ENCODE results near the gene ASPN.

DNA sequence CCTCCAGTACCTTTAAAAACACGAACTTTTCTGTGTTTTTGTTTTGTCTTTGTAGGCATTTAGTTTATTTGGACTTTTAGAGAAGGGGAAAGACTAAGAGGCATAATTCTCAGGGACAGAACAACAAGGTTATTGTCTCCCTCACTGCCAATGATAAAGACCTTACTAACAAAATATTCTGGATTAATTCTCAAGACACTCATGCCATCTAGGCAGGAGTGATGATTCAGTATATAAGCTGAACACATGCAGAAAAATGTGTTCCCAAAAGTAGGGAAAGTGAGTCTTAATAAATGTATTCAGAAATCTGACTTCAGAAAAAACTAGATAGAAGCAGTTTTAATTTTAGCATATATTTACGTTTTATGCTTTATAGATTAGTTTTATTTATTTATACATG, 17.4 kb upstream of the ASPN start:
- TF ChIP-seq RAD51 (IDR thresholded peaks at IDR 0.05) (no peak), ZSCAN29 (IDR thresholded peaks at IDR 0.05) (no peak), HDAC2 (IDR thresholded peaks at IDR 0.05) (no peak), ZBTB33 (IDR thresholded peaks at IDR 0.05) (no peak)
- TF ChIP-seq, protein P1, sequence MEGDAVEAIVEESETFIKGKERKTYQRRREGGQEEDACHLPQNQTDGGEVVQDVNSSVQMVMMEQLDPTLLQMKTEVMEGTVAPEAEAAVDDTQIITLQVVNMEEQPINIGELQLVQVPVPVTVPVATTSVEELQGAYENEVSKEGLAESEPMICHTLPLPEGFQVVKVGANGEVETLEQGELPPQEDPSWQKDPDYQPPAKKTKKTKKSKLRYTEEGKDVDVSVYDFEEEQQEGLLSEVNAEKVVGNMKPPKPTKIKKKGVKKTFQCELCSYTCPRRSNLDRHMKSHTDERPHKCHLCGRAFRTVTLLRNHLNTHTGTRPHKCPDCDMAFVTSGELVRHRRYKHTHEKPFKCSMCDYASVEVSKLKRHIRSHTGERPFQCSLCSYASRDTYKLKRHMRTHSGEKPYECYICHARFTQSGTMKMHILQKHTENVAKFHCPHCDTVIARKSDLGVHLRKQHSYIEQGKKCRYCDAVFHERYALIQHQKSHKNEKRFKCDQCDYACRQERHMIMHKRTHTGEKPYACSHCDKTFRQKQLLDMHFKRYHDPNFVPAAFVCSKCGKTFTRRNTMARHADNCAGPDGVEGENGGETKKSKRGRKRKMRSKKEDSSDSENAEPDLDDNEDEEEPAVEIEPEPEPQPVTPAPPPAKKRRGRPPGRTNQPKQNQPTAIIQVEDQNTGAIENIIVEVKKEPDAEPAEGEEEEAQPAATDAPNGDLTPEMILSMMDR (IDR thresholded peaks at IDR 0.05 in 2 of 3, conservative IDR thresholded peaks at IDR 0.05 in 1 of 3; ENCODE audit: control insufficient read depth in 2 of 3, extremely low read depth in 1 of 3, insufficient read depth in 1 of 3, low read depth in 3 of 3, low read length in 3 of 3): no peak

Data from GM12878 (cell line).